ENCODE measurements around the gene RUNX3.
A peak's percentile ranks its signal among the peaks of the same experiment; 100 is the strongest.

Gene RUNX3

GRCh38 chr1:24963099-24963872, 33.2 kb upstream of the RUNX3 start:
- DNase-seq: no peak

- no peak for DNase-seq
These were observed 32.1 kb upstream of the RUNX3 start for GRCh38 chr1:24961961-24962861.

- no peak for DNase-seq
These were observed 31.3 kb upstream of the RUNX3 start for GRCh38 chr1:24961334-24961733.

- DNase-seq: no peak
These were observed 30.2 kb upstream of the RUNX3 start for GRCh38 chr1:24960071-24960801.

GRCh38 chr1:24959623-24959975, 29.5 kb upstream of the RUNX3 start:
- no peak for DNase-seq

- no peak for DNase-seq
These were observed 28.9 kb upstream of the RUNX3 start for GRCh38 chr1:24958766-24959622.

- DNase-seq: no peak
These were observed 28.0 kb upstream of the RUNX3 start for GRCh38 chr1:24957808-24958752.

GRCh38 chr1:24957016-24957807, 27.1 kb upstream of the RUNX3 start:
- DNase-seq: no peak

GRCh38 chr1:24955779-24956365, 25.8 kb upstream of the RUNX3 start:
- DNase-seq: no peak

- peak; percentile 93 for DNase-seq
These were observed 25.1 kb upstream of the RUNX3 start for GRCh38 chr1:24955161-24955560.

GRCh38 chr1:24954631-24955030, 24.6 kb upstream of the RUNX3 start:
- DNase-seq: no peak

GRCh38 chr1:24954022-24954421, 23.9 kb upstream of the RUNX3 start:
- DNase-seq: no peak

GRCh38 chr1:24952413-24952841, 22.4 kb upstream of the RUNX3 start:
- DNase-seq: no peak

GRCh38 chr1:24951810-24952412, 21.8 kb upstream of the RUNX3 start:
- no peak for DNase-seq

- no peak for DNase-seq
These were observed 21.3 kb upstream of the RUNX3 start for GRCh38 chr1:24951337-24951736.

- peak; percentile 71 for DNase-seq
These were observed 19.3 kb upstream of the RUNX3 start for GRCh38 chr1:24949331-24949881.

GRCh38 chr1:24948079-24948827, 18.2 kb upstream of the RUNX3 start:
- no peak for DNase-seq

Measured in NCI-H226 (cell line).